SK-N-MC (cell line): ENCODE data around the gene OTUD5.

Source experiments
- EZH2 ChIP-seq: fragments of 200-600 bp; sonication (generic); IDR thresholded peaks from one replicate; pipeline ENCODE4 v1.6.1; 2017; ENCODE audit warnings: antibody characterized with exemption
- FOXP2 ChIP-seq: optimal IDR thresholded peaks from 2 replicates; pipeline ENCODE3; 2011; ENCODE audit warnings: mild to moderate bottlenecking, moderate library complexity; ENCODE audit not compliant: insufficient read depth; ENCODE audit errors: extremely low read length, control extremely low read depth
- POLR2AphosphoS5 ChIP-seq: IDR thresholded peaks from 2 replicates; pipeline ENCODE4 v1.6.1; 2012; ENCODE audit warnings: mild to moderate bottlenecking, low read depth, low read length, borderline replicate concordance

DNA sequence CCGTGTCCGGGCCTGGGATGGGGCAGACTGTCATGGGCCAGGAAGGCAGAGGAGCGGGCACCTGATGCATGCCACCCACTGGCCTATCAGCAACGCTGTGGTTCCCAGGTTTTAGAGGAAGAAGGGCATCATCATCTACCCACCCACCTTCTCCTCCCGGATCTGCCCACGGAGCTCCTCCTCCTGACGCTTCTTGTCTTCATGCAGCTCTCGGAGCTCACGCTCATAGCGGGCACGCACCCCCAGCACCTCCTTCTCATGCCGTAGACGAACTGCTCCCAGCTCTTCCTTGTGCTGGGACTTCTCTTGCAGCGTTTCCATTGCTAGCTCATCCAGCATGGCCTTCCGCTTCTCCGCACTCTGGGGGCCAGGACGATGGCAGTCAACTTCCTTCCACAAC is 25.7 kb upstream of the OTUD5 start:
- TF ChIP-seq EZH2 (no peak), POLR2AphosphoS5 (no peak), FOXP2 (no peak)
